Daoy (cell line): ENCODE data around the gene DHX40. TPM values are rescaled to one million over a fixed set of nuclear protein-coding genes. Genes with fewer than 3 reads are reported as not detected.

Experiments used
- DNase-seq: peaks from one replicate; pipeline ENCODE4 v3.0.0-alpha.2; 2015; ENCODE audit warnings: low read depth
- total RNA-seq: library from RNA; depleted of rRNA; stranded (reverse); fragments of >200 nt; shearing (Covaris generic); gene quantifications from 2 replicates; pipeline ENCODE4 v1.2.3, GENCODE V29; 2014

The DHX40 gene
- total RNA-seq, 1 experiment from 2014 or later, result 22.6 TPM

- DNase-seq, result no peak
Measured at GRCh38 chr17:59627770-59628171, 62.4 kb downstream of the DHX40 start.

GRCh38 chr17:59629174-59629573 lies 63.8 kb downstream of the DHX40 start:
- DNase-seq, result no peak

- no peak for DNase-seq
Measured at GRCh38 chr17:59631276-59631675, 65.9 kb downstream of the DHX40 start.

- DNase-seq, result no peak
Measured at GRCh38 chr17:59632398-59632797, 67.0 kb downstream of the DHX40 start.

GRCh38 chr17:59633658-59634359 lies 68.4 kb downstream of the DHX40 start:
- no peak for DNase-seq

- no peak for DNase-seq
Measured at GRCh38 chr17:59634632-59635541, 69.5 kb downstream of the DHX40 start.

GRCh38 chr17:59637611-59638310 lies 72.4 kb downstream of the DHX40 start:
- DNase-seq, result no peak

- no peak for DNase-seq
Measured at GRCh38 chr17:59638553-59638952, 73.1 kb downstream of the DHX40 start.

GRCh38 chr17:59641799-59642484 lies 76.5 kb downstream of the DHX40 start:
- DNase-seq, result no peak

GRCh38 chr17:59642565-59642964 lies 77.2 kb downstream of the DHX40 start:
- no peak for DNase-seq

- DNase-seq, result no peak
Measured at GRCh38 chr17:59643159-59644140, 78.0 kb downstream of the DHX40 start.

GRCh38 chr17:59647288-59647687 lies 81.9 kb downstream of the DHX40 start:
- no peak for DNase-seq

- no peak for DNase-seq
Measured at GRCh38 chr17:59649886-59650285, 84.5 kb downstream of the DHX40 start.

GRCh38 chr17:59650642-59651041 lies 85.2 kb downstream of the DHX40 start:
- DNase-seq, result no peak

- DNase-seq, result peak; percentile 8
Measured at GRCh38 chr17:59651346-59651745, 85.9 kb downstream of the DHX40 start.

- DNase-seq, result no peak
Measured at GRCh38 chr17:59652119-59652518, 86.7 kb downstream of the DHX40 start.

- peak; percentile 41 for DNase-seq
Measured at GRCh38 chr17:59656624-59657023, 91.2 kb downstream of the DHX40 start.
